ENCODE measurements around the gene PP2D1.
"Not testable (repeated sequence)": the region's sequence is repeated elsewhere in the genome, so short reads cannot be mapped to it uniquely, and the experiment has no call there.

The PP2D1 gene

GRCh38 chr3:20038699-20039465 is 26.8 kb upstream of the PP2D1 start:
- peak overlapping the region; percentile 59 for H3K9ac ChIP-seq (ENCODE audit: low read length)
- H3K4me3 ChIP-seq (ENCODE audit: low read depth in 1 of 2, low read length in 2 of 2), result peak overlapping the region; percentile 64 to 86
- H3K27me3 ChIP-seq (ENCODE audit: control insufficient read depth in 1 of 2, insufficient read depth in 2 of 2, low read length in 2 of 2), result no peaks in the 10 kb centered on the region

GRCh38 chr3:20037255-20037996 is 25.4 kb upstream of the PP2D1 start:
- H3K36me3 ChIP-seq (ENCODE audit: insufficient read depth, low read length), result no peaks in the 10 kb centered on the region
- H3K27me3 ChIP-seq (ENCODE audit: control insufficient read depth in 1 of 2, insufficient read depth in 2 of 2, low read length in 2 of 2), result no peaks in the 10 kb centered on the region
- H3K4me1 ChIP-seq (ENCODE audit: insufficient read depth, low read length), result peaks cover 23% of the 10 kb centered on the region
- H3K9ac ChIP-seq (ENCODE audit: low read length), result no peak overlapping the region
- no peak overlapping the region for H3K4me3 ChIP-seq (ENCODE audit: low read depth in 1 of 2, low read length in 2 of 2)
- H3K27ac ChIP-seq (ENCODE audit: low read depth, low read length), result no peak overlapping the region
- no peaks in the 10 kb centered on the region for H3K9me3 ChIP-seq (ENCODE audit: low read length)

More at GRCh38 chr3:20038699-20039465, 26.8 kb upstream of the PP2D1 start:
- no peaks in the 10 kb centered on the region for H3K9me3 ChIP-seq (ENCODE audit: low read length)
- H3K4me1 ChIP-seq (ENCODE audit: insufficient read depth, low read length), result peaks cover 36% of the 10 kb centered on the region
- peak overlapping the region; percentile 95 for H3K27ac ChIP-seq (ENCODE audit: low read depth, low read length)
- H3K36me3 ChIP-seq (ENCODE audit: insufficient read depth, low read length), result no peaks in the 10 kb centered on the region

- Histone ChIP-seq H3K27me3 (ENCODE audit: control insufficient read depth in 1 of 2, insufficient read depth in 2 of 2, low read length in 2 of 2) (no peaks in the 10 kb centered on the region), H3K36me3 (ENCODE audit: insufficient read depth, low read length) (no peaks in the 10 kb centered on the region), H3K4me3 (ENCODE audit: low read depth in 1 of 2, low read length in 2 of 2) (no peak overlapping the region), H3K27ac (ENCODE audit: low read depth, low read length) (no peak overlapping the region), H3K4me1 (ENCODE audit: insufficient read depth, low read length) (peaks cover 13% of the 10 kb centered on the region), H3K9me3 (ENCODE audit: low read length) (no peaks in the 10 kb centered on the region), H3K9ac (ENCODE audit: low read length) (no peak overlapping the region)
Measured at GRCh38 chr3:20035019-20035418, 23.0 kb upstream of the PP2D1 start.

- H3K9ac ChIP-seq (ENCODE audit: low read length); H3K4me1 ChIP-seq (ENCODE audit: insufficient read depth, low read length); H3K9me3 ChIP-seq (ENCODE audit: low read length); H3K4me3 ChIP-seq (ENCODE audit: low read depth in 1 of 2, low read length in 2 of 2); H3K27me3 ChIP-seq (ENCODE audit: control insufficient read depth in 1 of 2, insufficient read depth in 2 of 2, low read length in 2 of 2); H3K36me3 ChIP-seq (ENCODE audit: insufficient read depth, low read length); H3K27ac ChIP-seq (ENCODE audit: low read depth, low read length): not testable (repeated sequence)
Measured at GRCh38 chr3:20031939-20032338, 19.9 kb upstream of the PP2D1 start.

DNA sequence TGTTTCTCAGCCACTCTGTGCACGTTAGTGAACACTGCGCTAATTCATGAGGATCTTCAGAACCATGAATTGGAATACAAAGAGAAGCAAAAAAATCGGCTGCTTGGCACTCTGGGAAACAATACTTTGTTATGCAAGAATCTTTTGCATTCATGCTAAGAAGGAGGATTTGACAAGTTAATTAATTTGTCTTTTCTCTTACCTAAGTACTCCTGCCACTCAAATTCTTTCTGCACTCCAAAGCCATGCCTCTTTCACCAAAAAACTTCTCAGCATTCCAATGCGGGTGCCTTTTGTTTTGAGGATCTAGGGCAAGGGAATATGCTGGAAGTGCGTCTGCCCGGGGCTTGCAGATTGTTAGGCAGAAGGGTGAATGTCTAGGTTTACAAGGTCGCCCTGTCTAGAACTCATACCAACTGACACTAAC is 16.9 kb upstream of the PP2D1 start:
- Histone ChIP-seq H3K4me3 (ENCODE audit: low read depth in 1 of 2, low read length in 2 of 2) (no peak overlapping the region), H3K9me3 (ENCODE audit: low read length) (no peaks in the 10 kb centered on the region), H3K27ac (ENCODE audit: low read depth, low read length) (no peak overlapping the region), H3K4me1 (ENCODE audit: insufficient read depth, low read length) (peaks cover 3% of the 10 kb centered on the region), H3K9ac (ENCODE audit: low read length) (no peak overlapping the region), H3K36me3 (ENCODE audit: insufficient read depth, low read length) (no peaks in the 10 kb centered on the region), H3K27me3 (ENCODE audit: control insufficient read depth in 1 of 2, insufficient read depth in 2 of 2, low read length in 2 of 2) (no peaks in the 10 kb centered on the region)

DNA sequence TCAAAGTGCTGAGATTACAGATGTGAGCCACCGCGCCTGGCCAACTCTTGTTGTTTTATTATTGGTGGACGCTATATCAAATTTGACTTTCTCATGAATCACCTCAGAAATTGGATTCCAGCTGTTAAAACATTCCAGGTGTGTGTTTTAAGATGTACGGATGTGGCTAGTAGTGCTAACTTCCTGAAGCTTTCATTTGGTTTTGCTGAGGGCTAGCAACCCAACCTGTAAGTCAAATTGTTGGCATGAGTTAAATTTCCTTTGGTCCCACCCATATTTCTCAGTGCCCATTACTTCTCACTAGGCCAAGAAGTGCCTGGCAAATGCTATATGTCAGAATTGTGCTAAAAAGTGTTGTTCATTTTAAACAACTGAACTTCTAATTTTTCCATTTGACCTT is 15.1 kb upstream of the PP2D1 start:
- Histone ChIP-seq H3K9ac (ENCODE audit: low read length) (no peak overlapping the region), H3K4me3 (ENCODE audit: low read depth in 1 of 2, low read length in 2 of 2) (no peak overlapping the region), H3K27ac (ENCODE audit: low read depth, low read length) (no peak overlapping the region), H3K27me3 (ENCODE audit: control insufficient read depth in 1 of 2, insufficient read depth in 2 of 2, low read length in 2 of 2) (no peaks in the 10 kb centered on the region), H3K36me3 (ENCODE audit: insufficient read depth, low read length) (no peaks in the 10 kb centered on the region), H3K4me1 (ENCODE audit: insufficient read depth, low read length) (peaks cover 12% of the 10 kb centered on the region), H3K9me3 (ENCODE audit: low read length) (no peaks in the 10 kb centered on the region)

GRCh38 chr3:20023623-20024405 is 11.8 kb upstream of the PP2D1 start:
- Histone ChIP-seq H3K27ac (ENCODE audit: low read depth, low read length) (no peak overlapping the region), H3K36me3 (ENCODE audit: insufficient read depth, low read length) (no peaks in the 10 kb centered on the region), H3K27me3 (ENCODE audit: control insufficient read depth in 1 of 2, insufficient read depth in 2 of 2, low read length in 2 of 2) (no peaks in the 10 kb centered on the region), H3K4me1 (ENCODE audit: insufficient read depth, low read length) (peaks cover 12% of the 10 kb centered on the region), H3K4me3 (ENCODE audit: low read depth in 1 of 2, low read length in 2 of 2) (no peak overlapping the region), H3K9ac (ENCODE audit: low read length) (no peak overlapping the region), H3K9me3 (ENCODE audit: low read length) (no peaks in the 10 kb centered on the region)

DNA sequence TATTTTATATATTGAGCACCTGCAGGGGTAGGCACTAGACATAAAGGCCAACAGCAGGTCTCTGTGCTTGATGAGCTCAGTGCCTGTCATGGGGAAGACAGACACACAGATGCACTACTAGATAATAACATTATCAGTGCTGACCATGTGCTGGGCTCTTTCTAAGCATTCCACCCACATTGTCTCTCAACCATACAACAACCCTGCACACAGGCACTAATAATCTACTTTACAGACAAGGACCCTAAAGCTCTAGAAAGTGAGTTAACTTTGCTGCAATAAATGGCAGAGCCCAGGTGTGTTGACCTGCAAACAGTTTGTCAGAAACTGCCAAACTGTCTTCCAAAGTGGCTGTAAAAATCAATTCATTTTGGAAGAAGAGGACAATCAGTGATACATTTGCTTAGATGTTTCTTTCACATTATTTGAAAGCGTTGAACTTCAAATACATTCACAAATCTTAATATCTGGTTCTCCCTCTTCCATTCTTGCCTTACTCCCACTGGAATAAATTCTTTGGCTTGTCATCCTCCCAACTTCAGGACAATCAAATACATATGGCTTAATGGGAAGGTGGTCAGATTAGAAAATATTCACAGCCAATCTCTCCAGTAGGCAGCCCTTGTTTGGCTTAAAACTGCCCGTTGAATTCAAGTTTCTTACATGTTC is 11.0 kb upstream of the PP2D1 start:
- H3K9ac ChIP-seq (ENCODE audit: low read length), result no peak overlapping the region
- no peaks in the 10 kb centered on the region for H3K27me3 ChIP-seq (ENCODE audit: control insufficient read depth in 1 of 2, insufficient read depth in 2 of 2, low read length in 2 of 2)
- H3K36me3 ChIP-seq (ENCODE audit: insufficient read depth, low read length), result no peaks in the 10 kb centered on the region
- H3K4me1 ChIP-seq (ENCODE audit: insufficient read depth, low read length), result peaks cover 12% of the 10 kb centered on the region
- no peak overlapping the region for H3K4me3 ChIP-seq (ENCODE audit: low read depth in 1 of 2, low read length in 2 of 2)
- no peaks in the 10 kb centered on the region for H3K9me3 ChIP-seq (ENCODE audit: low read length)
- H3K27ac ChIP-seq (ENCODE audit: low read depth, low read length), result no peak overlapping the region

DNA sequence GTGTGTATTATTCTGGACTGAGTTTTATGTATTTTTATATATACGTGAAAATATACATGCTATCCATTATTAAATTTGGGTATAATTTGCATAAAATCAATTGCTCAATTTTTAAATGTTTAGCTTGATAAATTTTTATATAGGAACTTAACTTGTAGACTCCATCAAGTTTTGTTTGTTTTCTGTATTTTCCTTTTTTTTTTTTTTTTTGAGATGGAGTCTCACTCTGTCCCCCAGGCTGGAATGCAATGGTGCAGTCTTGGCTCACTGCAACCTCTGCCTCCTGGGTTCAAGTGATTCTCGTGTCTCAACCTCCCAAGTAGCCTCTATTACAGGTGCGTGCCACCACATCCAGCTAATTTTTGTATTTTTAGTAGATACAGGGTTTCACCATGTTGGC is 4.0 kb upstream of the PP2D1 start:
- H3K4me1 ChIP-seq (ENCODE audit: insufficient read depth, low read length); H3K27me3 ChIP-seq (ENCODE audit: control insufficient read depth in 1 of 2, insufficient read depth in 2 of 2, low read length in 2 of 2); H3K9me3 ChIP-seq (ENCODE audit: low read length); H3K9ac ChIP-seq (ENCODE audit: low read length); H3K36me3 ChIP-seq (ENCODE audit: insufficient read depth, low read length); H3K27ac ChIP-seq (ENCODE audit: low read depth, low read length); H3K4me3 ChIP-seq (ENCODE audit: low read depth in 1 of 2, low read length in 2 of 2): not testable (repeated sequence)

DNA sequence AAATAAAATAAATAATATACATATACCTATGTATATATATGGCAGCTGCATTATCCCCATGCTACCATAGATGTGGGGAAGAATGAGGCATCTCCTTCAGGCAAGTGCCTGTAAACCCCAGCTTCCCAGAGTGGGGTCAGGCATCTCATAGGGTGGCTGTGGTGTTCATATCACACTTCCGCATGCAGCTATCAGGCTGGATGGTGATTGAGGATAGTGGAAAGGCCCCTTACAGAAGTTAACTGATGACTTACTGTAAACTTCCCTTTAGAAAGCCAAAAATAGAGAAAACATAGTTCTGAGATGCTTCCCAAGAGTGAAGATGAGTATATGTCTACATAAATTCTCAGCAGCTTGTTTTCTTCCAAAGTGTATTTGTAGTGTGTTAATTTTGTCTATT is 3.5 kb upstream of the PP2D1 start:
- H3K4me3 ChIP-seq (ENCODE audit: low read depth in 1 of 2, low read length in 2 of 2), result no peak overlapping the region
- no peaks in the 10 kb centered on the region for H3K27me3 ChIP-seq (ENCODE audit: control insufficient read depth in 1 of 2, insufficient read depth in 2 of 2, low read length in 2 of 2)
- no peak overlapping the region for H3K9ac ChIP-seq (ENCODE audit: low read length)
- H3K4me1 ChIP-seq (ENCODE audit: insufficient read depth, low read length), result no peaks in the 10 kb centered on the region
- H3K36me3 ChIP-seq (ENCODE audit: insufficient read depth, low read length), result no peaks in the 10 kb centered on the region
- H3K9me3 ChIP-seq (ENCODE audit: low read length), result no peaks in the 10 kb centered on the region
- no peak overlapping the region for H3K27ac ChIP-seq (ENCODE audit: low read depth, low read length)

DNA sequence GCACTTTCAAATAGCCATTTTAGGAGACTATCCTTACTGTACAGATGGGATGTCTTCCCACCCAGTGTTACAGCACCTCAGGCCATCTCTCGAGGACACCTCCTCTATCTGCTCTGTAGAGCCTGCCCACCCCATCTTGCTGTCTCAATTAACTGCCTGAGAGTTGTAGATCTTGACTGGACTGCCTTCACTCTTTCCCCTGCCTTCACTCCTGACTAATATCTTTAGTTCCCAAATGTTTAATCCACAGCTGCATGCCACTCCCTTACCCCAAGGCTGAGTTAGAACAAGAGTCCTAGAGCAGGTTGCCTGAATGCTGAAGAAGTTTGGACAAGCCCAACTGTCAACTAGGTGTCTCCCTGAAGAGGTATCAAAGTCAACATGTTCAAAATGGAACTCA is 1.3 kb upstream of the PP2D1 start:
- Histone ChIP-seq H3K36me3 (ENCODE audit: insufficient read depth, low read length) (no peaks in the 10 kb centered on the region), H3K4me3 (ENCODE audit: low read depth in 1 of 2, low read length in 2 of 2) (no peak overlapping the region), H3K4me1 (ENCODE audit: insufficient read depth, low read length) (no peaks in the 10 kb centered on the region), H3K9ac (ENCODE audit: low read length) (no peak overlapping the region), H3K27me3 (ENCODE audit: control insufficient read depth in 1 of 2, insufficient read depth in 2 of 2, low read length in 2 of 2) (no peaks in the 10 kb centered on the region), H3K27ac (ENCODE audit: low read depth, low read length) (no peak overlapping the region), H3K9me3 (ENCODE audit: low read length) (no peaks in the 10 kb centered on the region)
